GM19238 (cell line): ENCODE measurements around the gene PTPRD.
"Not testable (repeated sequence)": the region's sequence is repeated elsewhere in the genome, so short reads cannot be mapped to it uniquely, and the experiment has no call there.

Experiments used
- DNase-seq: peaks from one replicate; pipeline ENCODE4 v3.0.0; 2011; ENCODE audit warnings: low spot score; ENCODE audit not compliant: insufficient read length

Gene PTPRD

DNA sequence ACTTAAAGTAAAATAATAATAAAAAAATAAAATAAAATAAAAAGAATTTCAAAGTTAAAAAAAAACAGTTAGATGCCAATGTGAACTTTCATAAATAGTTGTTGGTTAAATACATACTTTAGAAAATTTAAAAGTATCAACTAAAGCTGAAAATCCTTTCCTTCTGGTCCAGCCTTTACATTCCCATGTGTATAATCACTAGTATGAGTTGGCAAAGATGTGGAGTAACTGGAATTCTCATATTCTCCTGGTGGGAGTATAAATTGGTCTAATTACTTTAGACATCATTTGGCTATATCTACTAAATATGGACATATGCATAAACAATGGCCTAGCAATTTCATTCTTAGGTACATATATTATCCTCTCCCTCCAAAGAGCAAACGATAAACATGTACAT, 619.9 kb downstream of the PTPRD start:
- DNase-seq, result no peak

GRCh38 chr9:9973062-9973461, 639.7 kb downstream of the PTPRD start:
- no peak for DNase-seq

- DNase-seq, result no peak
Observed at GRCh38 chr9:9970514-9970913, 642.3 kb downstream of the PTPRD start.

DNA sequence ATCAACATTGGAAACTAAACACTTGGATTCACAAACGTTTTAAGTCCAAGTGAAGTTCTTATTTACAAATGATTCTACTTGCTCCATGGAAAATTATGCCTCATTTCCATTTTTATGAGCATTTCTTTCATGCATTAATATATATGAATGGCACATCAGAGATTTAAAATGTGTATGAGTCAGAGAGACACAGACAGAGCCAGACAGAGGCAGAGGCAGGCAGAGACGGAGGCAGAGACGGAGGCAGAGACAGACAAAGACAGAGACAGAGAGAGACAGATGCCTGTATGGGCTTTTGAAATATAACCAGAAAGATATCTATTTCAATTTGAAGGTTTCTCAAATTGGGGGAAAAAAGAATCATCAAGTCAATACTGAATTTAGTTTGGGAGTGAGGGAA, 649.0 kb downstream of the PTPRD start:
- no peak for DNase-seq

GRCh38 chr9:9961934-9962333, 650.9 kb downstream of the PTPRD start:
- no peak for DNase-seq

DNA sequence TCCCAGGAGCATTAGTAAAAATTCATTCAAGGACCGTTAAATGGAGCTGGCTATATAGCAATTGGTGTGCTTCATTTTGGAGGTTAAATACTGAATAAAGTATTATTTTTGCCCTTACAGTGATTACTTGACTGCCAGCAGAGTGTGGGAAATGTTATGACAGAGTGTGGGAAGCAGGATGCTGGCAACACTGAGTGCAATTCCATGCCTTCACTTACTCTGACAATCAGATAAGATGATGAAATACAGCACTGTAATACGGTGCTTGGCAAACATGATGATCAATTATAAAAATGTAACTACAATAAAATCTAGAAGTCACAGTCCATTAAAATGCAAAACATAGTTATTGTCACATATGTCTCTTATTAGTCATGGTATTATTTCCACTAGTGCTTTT, 651.3 kb downstream of the PTPRD start:
- DNase-seq, result no peak

GRCh38 chr9:9951556-9952160, 661.1 kb downstream of the PTPRD start:
- DNase-seq, result no peak

- DNase-seq, result no peak
Observed at GRCh38 chr9:9950813-9951212, 662.0 kb downstream of the PTPRD start.

DNA sequence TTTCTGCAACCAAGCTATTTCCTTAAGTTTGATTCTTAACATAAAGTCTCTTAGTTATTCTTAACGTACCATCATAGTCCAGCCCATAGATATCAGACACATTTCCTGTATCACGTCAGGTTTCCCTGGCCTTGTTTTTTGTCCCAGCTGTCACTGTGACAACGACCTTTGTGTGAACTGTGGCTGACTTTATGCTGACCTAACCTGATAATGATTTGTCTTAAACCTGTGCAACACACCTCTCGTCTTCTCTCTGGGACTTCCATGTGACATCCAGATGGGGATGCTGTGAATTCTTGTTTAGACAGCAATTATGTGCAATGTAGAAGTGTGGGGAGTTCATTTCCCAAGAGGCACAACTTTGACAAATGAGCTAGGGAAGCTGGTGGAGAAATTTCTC, 662.8 kb downstream of the PTPRD start:
- no peak for DNase-seq

DNA sequence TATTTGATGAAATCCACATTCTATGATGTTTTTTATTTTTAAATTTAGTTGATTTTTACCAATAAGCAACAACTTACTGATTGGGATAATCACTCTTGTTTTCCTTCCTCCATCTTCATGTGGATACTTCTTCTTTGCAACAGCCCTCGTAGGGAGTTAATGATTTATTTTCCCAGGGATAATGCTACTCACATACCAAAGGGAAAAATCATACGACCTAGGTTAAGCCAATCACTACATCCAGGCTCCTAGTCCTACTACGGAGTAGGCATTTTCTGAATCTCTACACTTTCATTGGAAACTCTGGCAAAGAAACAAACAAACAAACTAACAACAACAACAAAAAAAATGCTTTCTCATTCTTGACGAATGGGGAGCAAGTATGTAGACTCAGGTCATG, 663.4 kb downstream of the PTPRD start:
- DNase-seq, result no peak

DNA sequence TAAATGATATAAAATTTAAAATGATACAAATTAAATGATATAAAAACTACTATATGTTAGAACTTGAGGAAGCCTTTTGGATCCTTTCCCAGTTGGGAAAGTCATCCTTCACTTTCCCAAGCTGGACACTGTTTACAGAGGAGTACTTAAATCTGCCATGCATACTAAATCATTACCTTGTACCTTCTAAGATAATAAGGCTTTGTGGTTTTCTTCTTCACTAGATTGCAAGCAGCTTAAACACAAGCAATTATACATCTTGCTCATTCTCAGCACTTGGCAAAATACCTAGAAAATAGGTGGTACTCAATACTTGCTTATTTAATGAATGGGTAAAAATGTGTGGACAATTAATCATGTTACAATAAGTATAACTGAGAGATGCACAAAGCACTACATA, 666.8 kb downstream of the PTPRD start:
- DNase-seq, result no peak

GRCh38 chr9:9942764-9943424, 669.9 kb downstream of the PTPRD start:
- peak; percentile 13 for DNase-seq

DNA sequence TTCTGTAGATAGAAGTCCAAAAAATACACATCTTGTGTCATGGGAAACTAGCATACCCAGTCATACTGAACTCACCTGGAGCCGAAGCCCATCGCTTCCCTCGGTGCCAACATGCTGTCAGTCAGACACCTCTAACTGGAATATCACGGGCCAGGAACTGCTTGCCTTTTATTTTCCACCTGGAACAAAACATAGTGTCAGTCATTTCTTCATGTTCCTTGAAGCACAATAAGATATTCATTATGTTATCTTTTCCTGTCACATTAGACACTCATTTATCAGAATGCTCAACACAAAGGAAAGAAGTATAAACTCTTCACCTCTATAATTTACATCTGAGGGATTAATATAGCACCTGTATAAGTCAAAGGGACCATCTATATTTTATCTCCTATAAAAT, 674.4 kb downstream of the PTPRD start:
- no peak for DNase-seq

GRCh38 chr9:9931464-9931863, 681.3 kb downstream of the PTPRD start:
- not testable (repeated sequence) for DNase-seq

DNA sequence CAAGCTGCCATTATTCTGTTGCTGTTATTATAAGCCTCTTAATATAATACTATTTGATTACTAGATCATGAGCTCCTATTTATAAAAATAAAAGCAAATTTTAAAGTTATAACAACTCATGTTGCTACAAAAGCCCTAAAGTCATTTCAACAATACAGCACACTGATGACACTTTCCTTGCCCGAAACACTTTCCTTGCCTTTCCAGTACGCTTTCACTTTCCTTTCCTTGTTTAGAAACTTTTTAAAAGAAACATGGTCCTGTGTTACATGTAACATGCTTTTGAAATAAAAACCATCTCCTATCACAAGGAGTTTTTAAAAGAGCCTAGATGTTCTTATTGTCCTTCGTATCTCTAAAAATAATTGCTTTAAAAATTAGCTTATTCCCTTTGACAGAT, 688.4 kb downstream of the PTPRD start:
- DNase-seq, result no peak

- DNase-seq, result no peak
Observed at GRCh38 chr9:9921805-9922204, 691.0 kb downstream of the PTPRD start.

DNA sequence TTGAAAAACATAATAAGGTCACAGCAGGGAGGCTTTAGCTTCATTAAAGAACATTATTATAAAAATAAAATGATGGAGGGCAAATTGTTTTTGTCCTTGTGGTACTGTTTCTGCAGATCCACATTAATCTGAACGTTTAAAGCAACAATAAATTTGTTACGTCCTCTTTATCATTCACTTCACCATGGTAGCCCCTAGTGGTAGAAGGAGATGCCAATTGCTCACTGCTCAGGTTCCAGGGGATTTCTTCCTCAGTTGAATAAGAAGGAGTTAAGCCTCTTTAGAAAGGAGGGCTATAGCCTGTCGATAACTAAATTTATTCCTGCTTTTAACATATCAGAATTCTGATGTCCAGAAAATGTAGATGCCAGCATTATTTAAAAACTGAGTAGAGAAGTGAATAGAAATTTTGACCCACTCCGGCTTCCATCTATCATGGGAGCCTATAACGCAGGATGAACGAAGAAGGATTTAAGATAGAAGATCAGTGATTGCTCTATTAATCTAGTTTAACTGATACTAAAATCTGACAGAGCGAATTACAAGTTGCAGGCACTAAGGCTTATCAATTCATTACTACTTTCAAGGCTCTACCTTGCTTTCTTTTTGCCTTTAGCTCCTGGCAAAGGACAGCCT, 692.3 kb downstream of the PTPRD start:
- DNase-seq, result no peak

DNA sequence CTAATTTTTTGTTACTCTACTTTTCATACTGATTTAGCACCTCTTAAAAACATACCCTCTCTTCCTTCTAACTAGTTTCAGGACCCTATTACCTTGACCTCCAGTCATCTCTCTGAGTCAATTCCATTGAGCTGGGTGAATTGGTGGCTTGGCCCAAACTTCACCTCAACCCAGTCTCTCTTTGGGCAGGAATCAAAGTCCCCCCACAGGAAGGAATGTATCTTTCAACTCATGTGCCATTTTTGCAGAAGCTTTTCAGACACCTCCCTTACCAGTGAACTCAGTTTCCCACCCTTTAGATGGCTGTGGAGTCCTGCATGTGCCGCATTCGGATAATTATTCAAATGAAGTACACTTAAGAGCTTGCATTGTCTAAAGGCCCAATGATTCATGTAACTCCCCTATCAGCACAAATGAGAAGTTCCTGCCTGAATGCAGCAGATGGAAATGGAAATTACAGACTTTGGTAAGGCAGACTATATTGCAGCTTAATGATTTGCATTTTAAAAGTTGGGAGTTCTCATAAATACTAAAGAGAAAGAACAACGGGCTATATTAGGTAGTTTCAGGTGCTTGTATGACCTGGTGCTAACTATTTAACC, 693.5 kb downstream of the PTPRD start:
- DNase-seq, result no peak

DNA sequence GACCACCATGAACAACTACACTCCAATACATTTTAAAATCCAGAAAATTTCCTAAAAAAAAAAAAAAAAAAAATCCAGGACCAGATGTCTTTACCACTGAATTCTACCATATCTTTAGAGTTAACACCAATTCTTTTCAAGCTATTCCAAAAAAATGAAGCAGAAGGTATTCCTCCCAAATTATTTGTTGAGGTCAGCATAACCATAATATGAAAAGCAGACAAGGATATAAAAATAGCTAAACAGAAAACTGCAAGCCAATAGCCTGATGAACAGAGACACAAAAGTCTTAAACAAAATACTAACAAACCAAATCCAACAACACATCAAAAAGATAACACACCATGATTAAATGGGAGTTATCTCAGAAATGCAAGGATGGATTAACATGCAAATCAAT, 695.4 kb downstream of the PTPRD start:
- DNase-seq, result no peak

DNA sequence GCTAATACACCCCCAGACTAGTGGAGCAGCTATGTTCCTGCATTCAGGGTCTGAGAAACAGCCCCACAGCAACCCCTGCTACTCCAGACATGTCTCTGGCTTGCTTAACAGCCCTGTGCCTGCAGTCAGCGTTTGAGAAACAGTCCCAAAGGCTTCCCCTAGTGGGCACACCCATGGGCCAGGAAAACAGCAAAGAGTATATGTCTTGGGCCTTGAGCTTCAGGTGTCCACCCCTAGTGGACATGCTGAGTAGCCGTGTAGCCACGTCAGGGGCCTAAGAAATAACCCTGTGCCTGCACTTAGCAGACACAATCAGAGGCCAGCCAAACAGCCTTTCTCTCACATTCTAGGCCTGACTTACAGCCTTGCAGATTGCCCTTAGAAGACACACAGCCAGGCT, 698.6 kb downstream of the PTPRD start:
- DNase-seq, result no peak

GRCh38 chr9:9913276-9913832, 699.4 kb downstream of the PTPRD start:
- DNase-seq, result no peak

- no peak for DNase-seq
Observed at GRCh38 chr9:9912459-9912858, 700.3 kb downstream of the PTPRD start.
